Chondrocyte (in vitro differentiated cells): ENCODE data around the gene MTG2. TPM values are rescaled to one million over a fixed set of nuclear protein-coding genes. Genes with fewer than 3 reads are reported as not detected.

ENCODE experiments used
- DNase-seq: peaks from one replicate; pipeline ENCODE4 v3.0.0; 2021; ENCODE audit warnings: mixed read lengths, low spot score
- H3K27ac Mint-ChIP-seq: one replicate; pipeline ENCODE4 v1.8.0; 2021; ENCODE audit warnings: mild to moderate bottlenecking, moderate library complexity, mixed read lengths; ENCODE audit not compliant: unreplicated experiment
- H3K27me3 Mint-ChIP-seq: 2 replicates; pipeline ENCODE4 v1.8.0; 2021; ENCODE audit warnings: low read depth, mixed read lengths
- H3K36me3 Mint-ChIP-seq: 2 replicates; pipeline ENCODE4 v1.8.0; 2021; ENCODE audit warnings: low read depth, mixed read lengths
- H3K4me1 Mint-ChIP-seq: 2 replicates; pipeline ENCODE4 v1.8.0; 2021; ENCODE audit warnings: low read depth, mild to moderate bottlenecking, mixed read lengths
- H3K4me3 Mint-ChIP-seq: one replicate; pipeline ENCODE4 v1.8.0; 2021; ENCODE audit warnings: mild to moderate bottlenecking, moderate library complexity, mixed read lengths; ENCODE audit not compliant: unreplicated experiment
- H3K9me3 Mint-ChIP-seq: 2 replicates; pipeline ENCODE4 v1.8.0; 2021; ENCODE audit warnings: low read depth, mixed read lengths
- total RNA-seq: library from RNA; stranded (reverse); gene quantifications from 3 replicates; pipeline ENCODE4 v1.2.1, GENCODE V29; 2021
- TF ChIP-seq, protein P1 (sequence below): fragments of 200-600 bp; sonication (generic); IDR thresholded peaks from 2 replicates; pipeline ENCODE4 v1.5.0; 2021; ENCODE audit warnings: antibody characterized with exemption, mild to moderate bottlenecking, moderate library complexity

Gene MTG2
- total RNA-seq, 1 donor from 2014 or later, result 22.3 TPM

DNA sequence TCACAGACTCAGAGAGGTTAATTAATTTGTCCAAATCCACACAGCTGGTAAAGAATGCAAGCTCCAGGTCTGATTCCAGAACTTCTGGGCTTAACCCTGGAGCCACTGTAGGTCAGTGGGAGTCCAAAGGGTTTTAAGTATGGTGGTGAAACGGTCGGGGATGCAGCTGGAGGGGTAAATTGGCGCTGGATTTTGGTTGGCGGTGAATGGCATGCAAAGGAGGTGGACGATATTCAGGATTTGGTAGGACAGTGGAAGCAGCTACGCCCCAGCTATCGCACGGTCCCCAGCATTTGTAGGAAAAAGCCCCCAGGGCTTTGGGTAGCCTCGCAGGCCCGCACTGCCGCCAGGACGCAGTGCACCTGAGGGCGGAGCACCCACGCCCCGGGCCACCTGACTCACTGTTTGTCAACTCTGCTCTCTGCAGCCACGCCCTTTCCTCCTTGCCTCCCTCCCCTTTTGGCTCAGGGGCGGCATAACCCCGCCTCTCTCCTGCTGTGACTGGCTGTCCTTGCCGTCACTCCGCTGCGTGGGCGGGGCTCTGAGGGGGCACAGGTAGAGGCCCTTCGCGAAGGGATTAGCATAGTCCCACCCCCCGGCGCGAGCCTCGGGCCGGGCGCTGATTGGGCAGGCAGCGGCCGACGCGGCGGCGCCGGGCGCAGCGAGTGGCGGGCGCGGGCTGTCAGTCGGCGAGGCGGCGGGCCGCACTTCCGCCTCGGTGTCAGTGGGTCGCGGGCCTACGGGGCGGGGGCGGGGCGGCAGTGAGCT, 55.2 kb downstream of the MTG2 start, which contains the start of gene OSBPL2:
OSBPL2 (plus strand) TSS at position 721 of the 768 bp plus-strand sequence. CDS start 17,664 bp downstream, outside the sequence.
- Mint-ChIP-seq H3K9me3 (no peaks in the 10 kb centered on the region), H3K36me3 (peaks cover 3% of the 10 kb centered on the region), H3K4me3 (peak within 1 kb of the TSS; percentile 82), H3K27me3 (no peaks in the 10 kb centered on the region), H3K4me1 (peaks cover 36% of the 10 kb centered on the region), H3K27ac (peak within 1 kb of the TSS; percentile 74)
- peak; percentile 100 for DNase-seq
- TF ChIP-seq, protein P1, sequence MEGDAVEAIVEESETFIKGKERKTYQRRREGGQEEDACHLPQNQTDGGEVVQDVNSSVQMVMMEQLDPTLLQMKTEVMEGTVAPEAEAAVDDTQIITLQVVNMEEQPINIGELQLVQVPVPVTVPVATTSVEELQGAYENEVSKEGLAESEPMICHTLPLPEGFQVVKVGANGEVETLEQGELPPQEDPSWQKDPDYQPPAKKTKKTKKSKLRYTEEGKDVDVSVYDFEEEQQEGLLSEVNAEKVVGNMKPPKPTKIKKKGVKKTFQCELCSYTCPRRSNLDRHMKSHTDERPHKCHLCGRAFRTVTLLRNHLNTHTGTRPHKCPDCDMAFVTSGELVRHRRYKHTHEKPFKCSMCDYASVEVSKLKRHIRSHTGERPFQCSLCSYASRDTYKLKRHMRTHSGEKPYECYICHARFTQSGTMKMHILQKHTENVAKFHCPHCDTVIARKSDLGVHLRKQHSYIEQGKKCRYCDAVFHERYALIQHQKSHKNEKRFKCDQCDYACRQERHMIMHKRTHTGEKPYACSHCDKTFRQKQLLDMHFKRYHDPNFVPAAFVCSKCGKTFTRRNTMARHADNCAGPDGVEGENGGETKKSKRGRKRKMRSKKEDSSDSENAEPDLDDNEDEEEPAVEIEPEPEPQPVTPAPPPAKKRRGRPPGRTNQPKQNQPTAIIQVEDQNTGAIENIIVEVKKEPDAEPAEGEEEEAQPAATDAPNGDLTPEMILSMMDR, result no peak

DNA sequence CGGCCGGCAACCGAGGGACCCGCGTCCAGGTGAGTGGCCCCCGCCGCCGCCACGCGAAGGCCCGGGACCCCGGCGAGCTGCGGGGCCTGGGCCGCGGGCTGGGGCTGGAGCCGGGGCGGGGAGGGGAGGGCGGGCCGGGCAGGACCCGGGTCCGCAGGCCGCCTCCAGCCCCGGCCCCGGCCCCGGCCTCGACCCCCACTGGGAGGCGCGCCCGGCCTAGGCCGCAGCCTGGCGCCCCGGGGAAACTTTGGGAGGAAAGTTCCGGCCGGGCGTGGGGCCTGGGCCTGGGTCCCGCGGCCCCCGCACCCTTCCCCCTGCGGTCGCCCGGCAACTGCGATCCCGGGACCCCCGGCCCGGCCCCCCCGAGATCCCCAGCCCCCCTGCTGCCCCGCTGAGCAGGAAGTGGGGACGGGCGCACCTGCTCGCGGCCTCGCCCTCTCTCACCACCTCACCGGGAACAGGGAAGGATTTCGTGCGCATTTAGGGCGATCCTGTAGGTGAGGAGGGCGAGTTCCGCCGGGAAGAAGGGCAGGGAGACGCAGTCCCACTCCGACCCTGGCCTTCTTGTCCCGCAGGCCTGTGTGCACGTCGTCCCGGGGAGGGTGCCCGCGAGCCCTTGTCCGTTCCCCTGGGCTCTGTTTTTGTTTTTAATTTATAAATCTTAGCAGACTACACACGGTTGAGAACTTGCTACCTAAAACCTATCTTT, 55.9 kb downstream of the MTG2 start:
- Mint-ChIP-seq H3K27me3 (no peaks in the 10 kb centered on the region), H3K4me3 (peak overlapping the region; percentile 78), H3K9me3 (no peaks in the 10 kb centered on the region), H3K36me3 (peaks cover 3% of the 10 kb centered on the region), H3K4me1 (peaks cover 36% of the 10 kb centered on the region), H3K27ac (peak overlapping the region; percentile 74)
- TF ChIP-seq, protein P1, result no peak
- DNase-seq, result no peak

DNA sequence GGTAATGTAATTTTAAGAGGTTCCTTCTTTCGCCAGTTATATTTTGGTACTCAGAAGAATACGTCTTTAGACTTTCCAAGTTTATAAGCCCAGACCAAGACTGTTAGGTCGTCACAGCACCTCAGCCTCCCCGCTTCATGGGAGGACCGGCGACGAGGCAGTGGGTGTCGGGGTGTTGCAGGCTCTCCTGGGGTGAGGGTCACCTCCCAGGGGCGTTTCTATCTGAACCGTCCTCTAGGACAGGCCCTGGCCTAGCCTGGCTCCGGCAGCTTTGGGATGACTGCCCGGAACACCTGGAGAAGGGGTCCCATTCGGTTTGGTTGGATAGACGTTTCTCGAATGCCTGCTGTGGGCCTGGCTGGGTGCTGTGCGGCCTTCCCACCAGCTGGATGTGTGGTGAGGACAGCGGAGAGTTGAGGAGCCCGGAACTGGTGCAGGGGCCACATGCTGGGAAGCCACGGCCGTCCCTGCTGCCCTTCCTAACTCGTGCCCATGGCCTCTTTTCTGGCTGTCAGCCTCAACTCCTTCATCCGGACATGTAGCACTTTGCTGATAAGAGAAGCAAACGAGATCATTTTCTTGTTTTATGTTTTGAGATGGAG, 56.6 kb downstream of the MTG2 start:
- peak overlapping the region; percentile 74 for H3K27ac Mint-ChIP-seq
- H3K9me3 Mint-ChIP-seq, result no peaks in the 10 kb centered on the region

DNA sequence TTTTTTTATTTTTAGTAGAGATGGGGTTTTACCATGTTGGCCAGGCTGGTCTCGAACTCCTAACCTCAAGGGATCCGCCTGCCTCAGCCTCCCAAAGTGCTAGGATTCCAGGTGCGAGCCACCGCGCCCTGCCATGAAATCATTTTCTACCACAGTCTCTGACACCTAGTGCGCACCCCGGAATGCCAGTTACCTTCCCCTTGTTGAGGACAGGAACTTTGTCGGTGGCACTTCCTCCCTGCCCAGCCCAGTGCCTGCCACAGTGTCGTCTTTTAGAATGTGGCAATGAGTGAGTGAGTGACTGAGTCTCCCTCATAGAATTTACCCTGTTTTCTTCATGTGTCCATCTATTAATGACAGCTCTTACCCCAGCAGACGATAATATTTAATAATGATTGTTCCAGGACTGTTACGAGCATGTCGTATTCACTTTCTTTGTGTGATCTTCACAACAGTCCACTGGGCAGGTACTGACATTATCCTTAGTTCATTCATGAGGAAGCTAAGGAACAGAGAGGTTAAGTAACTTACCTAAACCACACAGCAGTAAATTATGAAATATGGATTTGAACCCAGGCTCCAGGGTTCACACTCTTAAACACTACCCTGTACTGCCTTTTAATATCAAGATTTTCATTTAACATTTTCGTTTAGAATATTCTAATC, 57.3 kb downstream of the MTG2 start:
- Mint-ChIP-seq H3K36me3 (peaks cover 3% of the 10 kb centered on the region), H3K27ac (no peak overlapping the region), H3K4me3 (peak overlapping the region; percentile 36)

More for the DNA sequence above, 56.6 kb downstream of the MTG2 start:
- no peak for DNase-seq
- no peaks in the 10 kb centered on the region for H3K27me3 Mint-ChIP-seq
- TF ChIP-seq, protein P1, result no peak
- peaks cover 3% of the 10 kb centered on the region for H3K36me3 Mint-ChIP-seq
- peaks cover 36% of the 10 kb centered on the region for H3K4me1 Mint-ChIP-seq
- peak overlapping the region; percentile 78 for H3K4me3 Mint-ChIP-seq

More for the DNA sequence above, 57.3 kb downstream of the MTG2 start:
- no peak for DNase-seq
- Mint-ChIP-seq H3K27me3 (no peaks in the 10 kb centered on the region), H3K4me1 (peaks cover 36% of the 10 kb centered on the region), H3K9me3 (no peaks in the 10 kb centered on the region)
- TF ChIP-seq, protein P1, result no peak
